ENCODE data around the gene RBM17. TPM values are rescaled to one million over a fixed set of nuclear protein-coding genes. Genes with fewer than 3 reads are reported as not detected.

Gene RBM17
- total RNA-seq, 1 donor: 47.5 TPM

DNA sequence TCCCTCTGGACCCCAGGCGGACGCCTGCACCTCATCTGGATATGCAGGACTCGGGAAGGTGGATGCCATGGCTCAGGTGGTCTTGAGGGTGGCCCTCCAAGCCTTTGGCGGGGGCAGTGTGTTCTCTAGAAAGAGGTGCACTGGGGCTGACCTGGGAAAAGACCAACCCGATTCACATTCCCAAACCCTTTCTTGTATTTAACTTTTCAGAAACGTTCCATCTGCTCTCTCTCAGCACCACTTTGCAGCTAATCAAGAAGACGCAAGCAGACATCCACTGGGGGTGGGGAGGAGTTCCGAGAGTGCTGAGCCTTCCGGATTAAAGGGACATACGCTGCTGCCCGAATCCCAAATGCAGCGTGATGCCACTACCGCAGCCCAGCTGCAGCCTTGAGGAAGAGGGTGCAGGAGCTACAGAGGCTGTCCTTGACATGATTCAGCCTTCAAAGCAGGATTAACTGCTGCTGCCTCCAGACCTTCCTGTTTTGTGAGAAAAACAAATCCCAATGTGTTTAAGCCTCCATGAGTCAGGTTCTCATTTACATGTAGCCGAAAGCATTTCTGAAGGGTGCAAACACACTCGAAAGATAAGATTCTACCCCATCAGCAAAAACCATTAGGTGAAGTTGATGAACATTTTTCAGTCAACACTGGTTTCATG, 39.9 kb downstream of the RBM17 start:
- TF ChIP-seq, protein P1, sequence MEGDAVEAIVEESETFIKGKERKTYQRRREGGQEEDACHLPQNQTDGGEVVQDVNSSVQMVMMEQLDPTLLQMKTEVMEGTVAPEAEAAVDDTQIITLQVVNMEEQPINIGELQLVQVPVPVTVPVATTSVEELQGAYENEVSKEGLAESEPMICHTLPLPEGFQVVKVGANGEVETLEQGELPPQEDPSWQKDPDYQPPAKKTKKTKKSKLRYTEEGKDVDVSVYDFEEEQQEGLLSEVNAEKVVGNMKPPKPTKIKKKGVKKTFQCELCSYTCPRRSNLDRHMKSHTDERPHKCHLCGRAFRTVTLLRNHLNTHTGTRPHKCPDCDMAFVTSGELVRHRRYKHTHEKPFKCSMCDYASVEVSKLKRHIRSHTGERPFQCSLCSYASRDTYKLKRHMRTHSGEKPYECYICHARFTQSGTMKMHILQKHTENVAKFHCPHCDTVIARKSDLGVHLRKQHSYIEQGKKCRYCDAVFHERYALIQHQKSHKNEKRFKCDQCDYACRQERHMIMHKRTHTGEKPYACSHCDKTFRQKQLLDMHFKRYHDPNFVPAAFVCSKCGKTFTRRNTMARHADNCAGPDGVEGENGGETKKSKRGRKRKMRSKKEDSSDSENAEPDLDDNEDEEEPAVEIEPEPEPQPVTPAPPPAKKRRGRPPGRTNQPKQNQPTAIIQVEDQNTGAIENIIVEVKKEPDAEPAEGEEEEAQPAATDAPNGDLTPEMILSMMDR (IDR thresholded peaks at IDR 0.05; ENCODE audit: insufficient read depth, low read depth, low read length): no peak
- H3K4me3 ChIP-seq (ENCODE audit: low read depth, low read length): peak overlapping the region; percentile 26
- peak; percentile 84 for DNase-seq (ENCODE audit: low read depth)

DNA sequence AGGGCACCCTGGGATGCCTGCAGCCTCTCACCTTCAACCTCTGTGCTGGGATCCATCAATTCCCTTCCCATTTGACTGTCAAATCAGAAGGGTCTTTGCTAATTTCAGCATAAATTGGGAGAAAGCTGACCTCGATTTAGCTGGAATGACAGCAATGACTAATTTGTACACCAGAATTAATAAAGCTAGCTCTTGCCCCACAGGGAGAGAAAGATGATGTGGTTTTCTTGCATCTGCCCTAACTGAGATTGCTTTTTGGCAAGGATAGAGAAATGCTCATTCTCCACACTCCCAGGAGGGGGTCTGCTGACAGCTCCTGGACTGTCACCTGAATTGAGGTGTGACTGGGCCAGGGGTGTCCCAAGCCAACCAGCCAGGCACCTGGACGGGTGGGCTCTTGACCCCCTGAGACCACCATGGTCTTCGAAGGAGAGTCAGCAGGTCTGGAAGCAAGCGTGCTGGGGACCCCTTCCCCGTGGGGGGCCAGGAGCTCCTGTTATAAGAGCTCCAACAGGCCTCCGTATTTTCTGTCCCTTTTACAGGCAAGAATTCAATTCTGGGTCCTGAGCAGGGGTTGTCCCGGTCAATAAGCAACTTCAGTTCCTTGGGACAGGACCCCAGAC, 42.1 kb downstream of the RBM17 start:
- DNase-seq (ENCODE audit: low read depth): no peak
- H3K4me3 ChIP-seq (ENCODE audit: low read depth, low read length): no peak overlapping the region
- TF ChIP-seq, protein P1 (IDR thresholded peaks at IDR 0.05; ENCODE audit: insufficient read depth, low read depth, low read length): no peak

DNA sequence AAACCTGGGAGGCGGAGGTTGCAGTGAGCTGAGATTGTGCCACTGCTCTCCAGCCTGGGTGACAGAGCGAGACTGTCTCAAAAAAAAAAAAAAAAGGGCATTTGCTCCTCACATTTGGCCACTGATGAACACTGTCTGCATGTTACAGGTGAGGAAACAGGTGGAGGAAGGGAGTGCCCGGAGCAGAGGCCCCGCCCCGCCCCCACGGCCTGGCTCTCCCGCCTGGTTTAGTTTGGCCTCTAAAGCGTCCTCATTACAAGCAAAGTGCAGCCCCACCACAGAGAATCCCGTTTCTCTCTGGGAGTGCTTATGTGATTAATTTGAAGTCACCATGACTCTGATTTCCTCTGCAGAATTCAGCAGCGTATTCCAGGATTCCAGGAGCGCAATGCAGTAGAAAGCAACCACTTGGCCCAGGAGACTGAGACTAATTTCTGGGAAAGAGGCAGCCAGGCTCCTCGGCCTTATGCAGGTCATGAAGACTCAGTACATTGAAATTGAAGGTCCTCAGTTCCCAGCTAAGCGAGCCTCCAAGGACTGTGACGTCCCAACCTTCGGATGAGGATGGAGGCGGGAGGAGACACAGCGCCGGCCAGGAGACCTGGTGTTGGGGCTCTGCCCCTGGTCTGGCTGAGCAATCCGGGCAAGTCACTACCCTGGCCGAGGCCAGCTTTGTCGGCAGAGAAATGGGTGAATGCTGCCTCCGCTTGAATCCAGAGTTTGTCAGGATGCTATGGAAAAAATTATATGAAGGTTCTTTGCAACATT, 44.7 kb downstream of the RBM17 start:
- DNase-seq (ENCODE audit: low read depth): no peak
- TF ChIP-seq, protein P1 (IDR thresholded peaks at IDR 0.05; ENCODE audit: insufficient read depth, low read depth, low read length): no peak
- H3K4me3 ChIP-seq (ENCODE audit: low read depth, low read length): no peak overlapping the region

DNA sequence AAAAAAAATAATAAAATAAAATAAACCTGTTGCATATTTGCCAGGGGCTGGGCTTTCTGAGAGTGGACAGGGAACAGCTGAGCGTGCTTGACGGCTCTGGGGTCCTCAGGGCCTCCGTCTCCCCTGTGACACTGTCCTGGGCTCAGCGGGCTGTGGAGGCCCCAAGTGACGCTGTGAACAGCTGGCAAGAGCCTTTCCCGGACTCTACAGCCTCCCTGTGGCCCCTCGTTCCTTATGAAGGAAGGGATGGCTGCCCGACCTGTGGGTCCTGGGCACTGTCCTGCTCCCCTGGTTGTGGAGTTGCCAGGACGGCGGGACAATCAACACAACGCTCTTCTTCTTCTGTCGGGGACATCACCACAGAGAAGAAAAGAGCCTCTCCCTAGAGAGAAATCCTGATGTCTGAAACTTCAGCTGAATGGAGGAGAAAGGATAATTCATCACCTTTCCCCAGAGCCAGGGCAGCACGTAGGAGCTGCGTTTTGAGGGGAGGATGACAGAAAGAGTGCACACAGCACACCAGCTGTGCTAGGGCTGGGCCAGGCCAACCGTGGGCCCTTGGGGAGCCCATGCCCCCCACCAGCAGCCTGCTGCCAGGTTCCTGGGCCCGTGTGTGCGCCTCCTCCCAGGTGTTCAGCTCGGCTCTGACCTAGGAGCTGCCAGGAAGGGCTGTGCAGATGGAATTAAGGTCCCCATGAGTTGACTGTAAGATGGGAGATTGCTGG, 45.4 kb downstream of the RBM17 start:
- H3K4me3 ChIP-seq (ENCODE audit: low read depth, low read length): no peak overlapping the region
- DNase-seq (ENCODE audit: low read depth): no peak
- TF ChIP-seq, protein P1 (IDR thresholded peaks at IDR 0.05; ENCODE audit: insufficient read depth, low read depth, low read length): no peak

DNA sequence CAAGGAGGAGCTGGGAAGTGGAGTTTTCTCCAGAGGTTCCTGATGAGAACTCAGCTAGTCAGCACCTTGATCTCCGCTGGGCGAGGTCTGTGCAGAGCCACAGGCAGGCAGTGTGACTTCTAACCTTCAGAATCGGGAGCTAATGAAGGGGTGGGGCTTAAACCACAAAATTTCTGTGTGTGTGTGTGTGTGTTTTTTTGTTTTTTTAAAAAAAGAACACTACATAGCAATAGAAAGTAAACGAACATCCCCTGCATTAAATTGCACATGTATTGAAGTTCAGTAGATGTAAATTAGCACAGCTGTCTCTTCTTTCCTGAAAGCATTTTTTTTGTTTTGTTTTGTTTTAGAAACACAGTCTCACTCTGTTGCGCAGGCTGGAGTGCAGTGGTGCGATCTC, 46.2 kb downstream of the RBM17 start:
- no peak for DNase-seq (ENCODE audit: low read depth)

DNA sequence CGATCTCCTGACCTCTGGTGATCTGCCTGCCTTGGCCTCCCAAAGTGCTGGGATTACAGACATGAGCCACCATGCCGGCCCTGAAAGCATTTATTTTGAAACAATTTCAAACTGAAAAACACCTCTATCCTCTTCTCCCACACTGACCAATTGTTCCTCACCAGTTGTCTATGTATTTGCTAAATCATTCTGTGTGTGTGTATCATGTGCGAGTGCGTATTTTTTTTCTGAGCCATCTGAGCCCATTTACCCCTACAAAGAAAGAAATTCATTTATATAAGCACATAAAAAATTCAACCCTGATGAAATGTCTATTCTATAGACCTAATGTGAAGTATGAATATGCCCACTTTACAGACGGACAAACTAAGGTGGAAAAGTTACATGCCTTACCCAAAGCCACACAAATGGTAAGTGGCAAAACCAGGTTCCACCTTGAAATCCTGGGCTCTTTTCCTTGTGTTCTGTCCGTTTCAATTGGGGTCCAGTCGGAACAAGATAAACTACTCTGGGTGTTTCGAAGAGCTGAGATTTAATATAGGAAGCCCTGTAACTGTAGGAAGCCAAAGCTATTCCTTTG, 46.8 kb downstream of the RBM17 start:
- TF ChIP-seq, protein P1 (IDR thresholded peaks at IDR 0.05; ENCODE audit: insufficient read depth, low read depth, low read length): no peak
- no peak for DNase-seq (ENCODE audit: low read depth)
- no peak overlapping the region for H3K4me3 ChIP-seq (ENCODE audit: low read depth, low read length)

More for the DNA sequence above, 46.2 kb downstream of the RBM17 start:
- H3K4me3 ChIP-seq (ENCODE audit: low read depth, low read length): no peak overlapping the region
- TF ChIP-seq, protein P1 (IDR thresholded peaks at IDR 0.05; ENCODE audit: insufficient read depth, low read depth, low read length): no peak

Data from fibroblast of villous mesenchyme (primary cell).